ENCODE results near the gene TOMM40. TPM values are rescaled to one million over a fixed set of nuclear protein-coding genes. Genes with fewer than 3 reads are reported as not detected.
A peak's percentile ranks its signal among the peaks of the same experiment; 100 is the strongest.
"Not testable (repeated sequence)": the region's sequence is repeated elsewhere in the genome, so short reads cannot be mapped to it uniquely, and the experiment has no call there.

Gene TOMM40
- total and polyA plus RNA-seq, 2 donors, result 17.8 to 39.3 TPM

DNA sequence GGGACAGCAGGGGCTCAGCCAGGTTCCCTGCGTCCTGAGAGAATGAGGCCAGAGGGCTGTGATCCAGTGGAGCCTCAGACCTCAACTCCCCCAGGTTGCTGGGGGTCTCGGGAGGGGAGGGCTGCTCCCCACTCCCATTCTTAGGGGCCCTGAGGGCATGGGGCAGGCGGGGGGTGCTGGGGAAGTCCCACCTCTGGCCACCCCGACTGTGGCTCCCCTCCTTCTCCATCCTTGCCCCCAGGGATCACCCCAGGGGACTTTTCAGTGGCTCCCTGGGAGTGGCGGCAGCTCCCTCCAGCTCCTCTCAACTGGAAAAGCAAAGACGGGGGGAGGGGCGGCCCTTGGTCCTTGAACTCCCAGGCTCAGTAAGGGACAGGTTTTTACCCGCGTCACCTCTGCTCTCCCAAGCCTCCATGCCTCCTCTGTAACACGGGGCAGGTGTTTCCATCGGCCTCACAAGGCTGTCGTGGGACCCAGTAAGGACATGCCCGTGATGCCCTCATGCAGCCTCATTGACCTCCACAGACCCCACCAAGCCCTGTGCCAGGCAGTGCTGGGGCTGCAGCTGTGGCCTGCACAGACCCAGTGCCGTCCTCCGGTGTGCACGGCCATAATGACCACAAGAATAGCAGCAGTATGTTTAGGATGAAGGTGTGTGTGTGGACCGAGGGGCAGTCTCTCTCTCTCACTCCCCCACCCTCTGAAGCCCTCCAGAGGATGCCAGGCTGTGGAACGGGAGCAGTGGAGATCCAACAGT, 11.6 kb upstream of the TOMM40 start:
- Histone ChIP-seq H3K4me3 (ENCODE audit: low read depth, low read length) (no peak overlapping the region), H3K36me3 (ENCODE audit: insufficient read depth) (no peaks in the 10 kb centered on the region), H3K4me1 (ENCODE audit: insufficient read depth) (no peaks in the 10 kb centered on the region), H3K27ac (ENCODE audit: low read depth) (no peak overlapping the region)
- no peak for DNase-seq (ENCODE audit: extremely low spot score)
- WGBS, result 80% methylated on average over 18 of the region's 18 CpGs

GRCh38 chr19:44882063-44882462, 9.0 kb upstream of the TOMM40 start:
- DNase-seq (ENCODE audit: extremely low spot score), result no peak
- Histone ChIP-seq H3K4me1 (ENCODE audit: insufficient read depth) (no peaks in the 10 kb centered on the region), H3K36me3 (ENCODE audit: insufficient read depth) (no peaks in the 10 kb centered on the region), H3K27ac (ENCODE audit: low read depth) (no peak overlapping the region), H3K4me3 (ENCODE audit: low read depth, low read length) (no peak overlapping the region)
- 92% methylated on average over 15 of the region's 15 CpGs for WGBS

DNA sequence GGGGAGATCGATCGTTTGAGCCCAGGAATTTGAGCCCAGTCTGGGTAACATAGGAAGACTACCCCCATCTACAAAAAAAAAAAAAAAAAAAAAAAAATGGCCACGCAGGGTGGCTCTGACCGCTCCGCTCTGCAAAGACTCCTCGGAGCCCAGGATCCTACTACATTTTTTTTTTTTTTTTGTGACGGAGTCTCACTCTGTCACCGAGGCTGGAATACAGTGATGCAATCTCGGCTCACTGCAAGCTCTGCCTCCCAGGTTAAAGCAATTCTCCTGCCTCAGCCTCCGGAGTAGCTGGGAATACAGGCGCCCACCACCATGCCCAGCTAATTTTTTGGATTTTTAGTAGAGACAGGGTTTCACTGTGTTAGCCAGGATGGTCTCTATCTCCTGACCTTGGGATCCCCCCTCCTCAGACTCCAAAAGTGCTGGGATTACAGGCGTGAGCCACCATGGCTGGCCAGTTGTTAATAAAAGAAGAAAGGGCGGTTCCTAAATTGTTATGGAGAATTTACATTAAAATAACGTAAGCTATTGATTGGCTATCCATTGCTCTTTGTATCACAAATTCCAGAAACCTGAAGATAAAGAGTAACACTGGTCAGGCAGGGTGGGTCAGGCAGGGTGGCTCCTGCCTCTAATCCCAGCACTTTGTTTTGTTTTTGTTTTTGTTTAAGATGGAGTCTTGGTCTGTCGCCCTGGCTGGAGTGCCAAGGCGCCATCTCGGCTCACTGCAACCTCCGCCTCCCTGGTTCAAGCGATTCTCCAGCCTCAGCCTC, 8.2 kb upstream of the TOMM40 start:
- H3K36me3 ChIP-seq (ENCODE audit: insufficient read depth); DNase-seq (ENCODE audit: extremely low spot score); H3K4me1 ChIP-seq (ENCODE audit: insufficient read depth); H3K4me3 ChIP-seq (ENCODE audit: low read depth, low read length); H3K27ac ChIP-seq (ENCODE audit: low read depth): not testable (repeated sequence)
- 89% methylated on average over 19 of the region's 19 CpGs for WGBS

DNA sequence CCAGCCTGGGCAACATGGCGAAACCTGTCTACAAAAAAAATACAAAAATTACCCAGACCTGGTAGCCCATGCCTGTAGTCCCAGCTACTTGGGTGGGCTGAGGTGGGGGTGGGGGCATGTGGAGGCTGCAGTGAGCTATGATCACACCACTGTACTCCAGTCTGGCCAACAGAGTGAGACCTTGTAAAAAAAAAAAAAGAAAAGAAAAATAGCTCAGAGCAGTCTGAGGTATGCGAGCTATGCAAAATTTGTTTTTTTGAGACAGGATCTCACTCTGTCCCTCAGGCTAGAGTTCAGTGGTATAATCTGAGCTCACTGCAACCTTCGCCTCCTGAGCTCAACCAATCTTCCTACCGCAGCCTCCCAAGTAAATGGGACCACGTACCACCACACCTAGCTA, 7.1 kb upstream of the TOMM40 start:
- H3K27ac ChIP-seq (ENCODE audit: low read depth), result no peak overlapping the region
- no peak overlapping the region for H3K4me3 ChIP-seq (ENCODE audit: low read depth, low read length)
- no peaks in the 10 kb centered on the region for H3K4me1 ChIP-seq (ENCODE audit: insufficient read depth)
- DNase-seq (ENCODE audit: extremely low spot score), result no peak
- WGBS, result 93% methylated on average over 5 of the region's 5 CpGs
- H3K36me3 ChIP-seq (ENCODE audit: insufficient read depth), result no peaks in the 10 kb centered on the region

DNA sequence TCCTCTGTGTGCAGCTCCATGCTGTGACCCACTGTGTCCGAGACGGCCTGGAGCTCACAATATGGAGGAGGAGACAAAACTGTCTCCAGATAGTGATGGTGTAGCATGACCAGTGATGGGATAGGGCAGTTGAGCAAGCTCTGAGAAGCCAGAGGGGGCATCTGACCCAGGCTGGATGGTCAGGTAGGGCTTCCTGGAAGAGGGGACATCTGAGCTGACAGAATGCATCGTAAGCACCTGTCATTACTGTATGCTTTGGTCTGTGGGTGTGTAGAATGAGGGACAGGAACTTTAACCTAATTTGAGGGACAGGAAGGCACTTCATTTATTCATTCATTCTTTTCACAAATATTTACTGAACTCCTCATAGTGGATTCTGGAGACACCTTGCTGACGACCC, 6.5 kb upstream of the TOMM40 start:
- no peak for DNase-seq (ENCODE audit: extremely low spot score)
- 92% methylated on average over 4 of the region's 4 CpGs for WGBS
- H3K27ac ChIP-seq (ENCODE audit: low read depth), result no peak overlapping the region
- no peaks in the 10 kb centered on the region for H3K36me3 ChIP-seq (ENCODE audit: insufficient read depth)
- no peaks in the 10 kb centered on the region for H3K4me1 ChIP-seq (ENCODE audit: insufficient read depth)
- H3K4me3 ChIP-seq (ENCODE audit: low read depth, low read length), result no peak overlapping the region

DNA sequence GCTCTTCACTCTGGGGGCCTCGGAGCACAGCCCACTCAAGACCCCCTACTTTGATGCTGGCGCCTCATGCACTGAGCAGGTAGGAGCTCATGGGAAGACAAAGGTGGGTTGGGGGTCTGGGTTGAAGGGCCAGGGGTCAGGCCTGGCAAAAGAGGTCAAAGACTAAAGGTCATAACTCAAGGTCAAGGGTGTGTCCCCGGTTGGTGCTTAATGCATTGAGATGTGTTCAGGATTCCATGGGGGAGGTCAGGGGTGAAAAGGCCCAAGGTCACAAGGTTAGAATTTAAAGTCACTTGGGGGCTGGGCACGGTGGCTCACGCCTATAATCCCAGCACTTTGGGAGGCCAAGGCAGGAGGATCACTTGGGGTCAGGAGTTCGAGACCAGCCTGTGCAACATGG, 4.9 kb upstream of the TOMM40 start:
- 94% methylated on average over 6 of the region's 6 CpGs for WGBS
- no peaks in the 10 kb centered on the region for H3K4me1 ChIP-seq (ENCODE audit: insufficient read depth)
- no peak overlapping the region for H3K27ac ChIP-seq (ENCODE audit: low read depth)
- H3K36me3 ChIP-seq (ENCODE audit: insufficient read depth), result no peaks in the 10 kb centered on the region
- H3K4me3 ChIP-seq (ENCODE audit: low read depth, low read length), result no peak overlapping the region
- no peak for DNase-seq (ENCODE audit: extremely low spot score)

GRCh38 chr19:44887648-44888047, 3.4 kb upstream of the TOMM40 start:
- H3K4me3 ChIP-seq (ENCODE audit: low read depth, low read length), result no peak overlapping the region
- 83% methylated on average over 4 of the region's 4 CpGs for WGBS

GRCh38 chr19:44888335-44888734, 2.7 kb upstream of the TOMM40 start:
- not testable (repeated sequence) for H3K4me1 ChIP-seq (ENCODE audit: insufficient read depth); H3K27ac ChIP-seq (ENCODE audit: low read depth); DNase-seq (ENCODE audit: extremely low spot score); H3K36me3 ChIP-seq (ENCODE audit: insufficient read depth); H3K4me3 ChIP-seq (ENCODE audit: low read depth, low read length)
- WGBS, result 93% methylated on average over 5 of the region's 5 CpGs

More at GRCh38 chr19:44887648-44888047, 3.4 kb upstream of the TOMM40 start:
- no peak for DNase-seq (ENCODE audit: extremely low spot score)
- no peaks in the 10 kb centered on the region for H3K36me3 ChIP-seq (ENCODE audit: insufficient read depth)
- no peaks in the 10 kb centered on the region for H3K4me1 ChIP-seq (ENCODE audit: insufficient read depth)
- H3K27ac ChIP-seq (ENCODE audit: low read depth), result no peak overlapping the region

GRCh38 chr19:44889830-44890365, 1.2 kb upstream of the TOMM40 start:
- Histone ChIP-seq H3K4me3 (ENCODE audit: low read depth, low read length) (peak overlapping the region; percentile 36), H3K27ac (ENCODE audit: low read depth) (no peak overlapping the region), H3K4me1 (ENCODE audit: insufficient read depth) (no peaks in the 10 kb centered on the region), H3K36me3 (ENCODE audit: insufficient read depth) (no peaks in the 10 kb centered on the region)
- 57% methylated on average over 17 of the region's 17 CpGs for WGBS
- DNase-seq (ENCODE audit: extremely low spot score), result no peak

DNA sequence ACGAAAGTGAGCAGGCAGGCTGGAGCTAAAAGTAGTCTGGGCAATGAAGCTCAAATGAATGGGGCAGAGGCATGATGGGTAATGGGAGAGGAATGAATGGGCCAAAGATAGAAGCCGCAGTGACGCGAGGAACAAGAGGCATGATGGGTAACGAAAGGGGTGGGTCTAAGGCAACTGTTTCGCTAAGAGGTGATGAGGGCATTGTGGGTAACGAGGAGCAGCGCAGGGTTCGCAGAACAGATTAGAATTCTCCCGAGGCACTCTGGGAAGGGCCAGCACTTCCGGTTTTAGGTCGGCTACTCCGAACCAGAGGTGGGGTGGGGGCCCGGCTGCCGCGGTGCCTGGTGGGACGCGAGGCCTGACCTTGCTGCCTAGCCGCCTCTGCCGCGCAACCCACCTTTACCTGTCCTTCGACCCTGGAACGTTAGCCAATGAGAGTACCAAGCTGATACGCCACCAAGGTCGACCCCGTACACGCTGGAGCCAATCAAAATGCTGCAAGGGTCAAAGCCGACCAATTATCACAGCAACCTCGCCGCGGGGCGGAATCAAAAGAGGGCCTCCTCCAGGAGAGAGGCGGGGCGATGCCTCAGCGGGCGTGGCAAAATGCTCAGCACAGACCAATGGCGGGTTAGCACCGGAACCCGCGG, 563 bp upstream of the TOMM40 start:
- Histone ChIP-seq H3K36me3 (ENCODE audit: insufficient read depth) (peaks cover 3% of the 10 kb centered on the region), H3K27ac (ENCODE audit: low read depth) (peak overlapping the region; percentile 77), H3K4me1 (ENCODE audit: insufficient read depth) (no peaks in the 10 kb centered on the region), H3K4me3 (ENCODE audit: low read depth, low read length) (peak overlapping the region; percentile 36)
- under 1% methylated on average over 40 of the region's 40 CpGs for WGBS
- DNase-seq (ENCODE audit: extremely low spot score), result peak; percentile 97

DNA sequence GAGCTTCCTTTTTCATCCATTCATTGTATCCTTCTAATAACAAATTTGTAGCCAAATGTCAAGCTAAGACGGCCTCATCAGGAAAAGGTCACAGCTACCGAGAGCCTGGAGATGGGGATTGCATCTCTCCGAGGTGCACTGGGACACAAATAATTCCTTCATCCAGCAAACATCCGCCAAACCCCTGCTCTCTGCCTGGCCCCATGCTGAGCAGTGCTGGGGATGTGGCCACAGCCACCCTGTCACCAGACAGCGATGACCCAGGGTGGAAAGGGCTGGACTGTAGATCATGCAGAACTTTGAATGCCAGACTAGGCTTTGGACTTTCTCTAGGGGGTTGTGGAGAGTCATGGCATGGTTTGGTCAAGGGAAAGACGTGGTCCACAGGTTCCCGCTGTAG, 1.9 kb downstream of the TOMM40 start:
- DNase-seq (ENCODE audit: extremely low spot score), result no peak
- Histone ChIP-seq H3K4me3 (ENCODE audit: low read depth, low read length) (no peak overlapping the region), H3K36me3 (ENCODE audit: insufficient read depth) (peaks cover 3% of the 10 kb centered on the region), H3K27ac (ENCODE audit: low read depth) (no peak overlapping the region), H3K4me1 (ENCODE audit: insufficient read depth) (no peaks in the 10 kb centered on the region)
- 92% methylated on average over 7 of the region's 7 CpGs for WGBS

DNA sequence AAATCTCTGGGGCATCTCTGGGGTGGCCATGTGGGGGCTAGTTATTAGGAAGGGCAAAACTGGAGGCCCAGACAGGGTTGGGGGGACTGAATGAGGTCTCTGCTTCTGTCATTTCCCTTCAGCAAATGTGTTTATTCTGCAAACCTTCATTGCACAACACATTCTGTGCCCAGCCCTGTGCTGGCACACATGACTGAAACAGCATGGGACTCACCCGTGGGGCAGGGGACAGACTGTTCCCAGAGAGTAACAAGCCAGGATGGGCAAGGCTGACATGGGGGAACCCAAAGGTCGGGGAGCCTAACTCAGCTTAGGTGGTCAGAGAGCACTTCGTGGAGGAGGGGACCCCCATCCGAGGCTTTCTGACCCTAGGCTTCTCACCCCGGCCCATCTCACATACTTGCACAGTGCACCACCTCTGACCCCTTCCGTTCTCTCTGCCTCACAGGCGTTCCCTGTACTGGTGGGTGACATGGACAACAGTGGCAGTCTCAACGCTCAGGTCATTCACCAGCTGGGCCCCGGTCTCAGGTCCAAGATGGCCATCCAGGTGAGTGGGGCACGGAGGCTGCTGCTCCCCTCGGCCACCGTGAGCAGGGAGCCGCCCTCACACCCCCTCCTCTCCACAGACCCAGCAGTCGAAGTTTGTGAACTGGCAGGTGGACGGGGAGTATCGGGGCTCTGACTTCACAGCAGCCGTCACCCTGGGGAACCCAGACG, 2.4 kb downstream of the TOMM40 start:
- WGBS, result 92% methylated on average over 18 of the region's 18 CpGs
- Histone ChIP-seq H3K36me3 (ENCODE audit: insufficient read depth) (peaks cover 3% of the 10 kb centered on the region), H3K4me1 (ENCODE audit: insufficient read depth) (no peaks in the 10 kb centered on the region), H3K4me3 (ENCODE audit: low read depth, low read length) (no peak overlapping the region), H3K27ac (ENCODE audit: low read depth) (no peak overlapping the region)
- DNase-seq (ENCODE audit: extremely low spot score), result no peak

DNA sequence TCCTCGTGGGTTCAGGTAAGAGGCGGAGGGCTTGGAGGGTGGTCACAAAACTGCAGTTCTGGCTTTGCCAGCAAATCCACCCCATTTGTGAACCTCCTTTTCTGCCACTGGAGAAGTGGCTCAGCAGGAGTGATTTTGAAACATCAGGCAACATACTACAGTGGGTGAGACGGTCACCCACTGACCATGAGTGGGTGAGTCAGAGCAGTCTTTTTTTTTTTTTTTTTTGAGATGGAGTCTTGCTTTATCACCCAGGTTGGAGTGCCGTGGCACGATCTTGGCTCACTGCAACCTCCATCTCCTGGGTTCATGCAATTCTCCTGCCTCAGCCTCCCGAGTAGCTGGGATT, 3.0 kb downstream of the TOMM40 start:
- Histone ChIP-seq H3K4me3 (ENCODE audit: low read depth, low read length) (no peak overlapping the region), H3K36me3 (ENCODE audit: insufficient read depth) (peaks cover 3% of the 10 kb centered on the region)

More for the DNA sequence above, 3.0 kb downstream of the TOMM40 start:
- 96% methylated on average over 6 of the region's 6 CpGs for WGBS
- Histone ChIP-seq H3K4me1 (ENCODE audit: insufficient read depth) (no peaks in the 10 kb centered on the region), H3K27ac (ENCODE audit: low read depth) (no peak overlapping the region)
- DNase-seq (ENCODE audit: extremely low spot score), result no peak

Measured in urinary bladder (tissue), 4 donors.